GM23338 (cell line): ENCODE data around the gene MACROD1. TPM values are rescaled to one million over a fixed set of nuclear protein-coding genes. Genes with fewer than 3 reads are reported as not detected.
A peak's percentile ranks its signal among the peaks of the same experiment; 100 is the strongest.

Source experiments
- ATAC-seq: fragments of 200-7000 bp; cut with Tn5 transposase; 3 replicates; pipeline ENCODE4 v1.9.1; 2020
- DNase-seq: peaks from one replicate; pipeline ENCODE4 v3.0.0-alpha.2; 2015; ENCODE audit warnings: low spot score
- H2AFZ ChIP-seq: fragments of 200-600 bp; sonication (generic); 2 replicates; pipeline ENCODE4 v1.8.0; 2016; ENCODE audit warnings: antibody characterized with exemption, mild to moderate bottlenecking, moderate library complexity
- H3F3A ChIP-seq: fragments of 200-600 bp; sonication (generic); replicated peaks from 2 replicates; pipeline ENCODE4 v1.8.0; 2017; ENCODE audit warnings: antibody characterized with exemption, mixed run types, low read depth
- H3K27ac ChIP-seq: fragments of 200-600 bp; sonication (generic); 2 replicates; pipeline ENCODE4 v1.6.1; 2016; ENCODE audit warnings: low read depth
- H3K27me3 ChIP-seq: fragments of 200-600 bp; sonication (generic); 2 replicates; pipeline ENCODE4 v1.8.0; 2016; ENCODE audit warnings: mild to moderate bottlenecking, mixed run types, moderate library complexity; ENCODE audit not compliant: insufficient read depth
- H3K36me3 ChIP-seq: fragments of 200-600 bp; sonication (generic); 2 replicates; pipeline ENCODE4 v1.8.0; 2016; ENCODE audit warnings: mild to moderate bottlenecking; ENCODE audit not compliant: insufficient read depth
- H3K4me1 ChIP-seq: fragments of 200-600 bp; sonication (generic); 2 replicates; pipeline ENCODE4 v1.8.0; 2016; ENCODE audit warnings: mild to moderate bottlenecking, moderate library complexity; ENCODE audit not compliant: insufficient read depth
- H3K4me2 ChIP-seq: fragments of 200-600 bp; sonication (generic); 2 replicates; pipeline ENCODE4 v1.7.1; 2017; ENCODE audit warnings: mixed run types
- H3K4me3 ChIP-seq: fragments of 200-600 bp; sonication (generic); 2 replicates; pipeline ENCODE4 v1.6.1; 2016; ENCODE audit warnings: mixed run types
- H3K79me2 ChIP-seq: fragments of 200-600 bp; sonication (generic); replicated peaks from 2 replicates; pipeline ENCODE4 v1.8.0; 2017; ENCODE audit warnings: mild to moderate bottlenecking; ENCODE audit not compliant: insufficient read depth
- H3K9me2 ChIP-seq: fragments of 200-600 bp; sonication (generic); 2 replicates; pipeline ENCODE4 v1.8.0; 2017; ENCODE audit not compliant: insufficient read depth
- H4K20me1 ChIP-seq: fragments of 200-600 bp; sonication (generic); replicated peaks from 2 replicates; pipeline ENCODE4 v1.8.0; 2017; ENCODE audit warnings: mild to moderate bottlenecking; ENCODE audit not compliant: insufficient read depth
- H3K27ac Mint-ChIP-seq: 2 replicates; pipeline ENCODE4 v1.8.0; 2020; ENCODE audit warnings: inconsistent platforms, mild to moderate bottlenecking, moderate library complexity, mixed read lengths
- H3K27me3 Mint-ChIP-seq: 3 replicates; pipeline ENCODE4 v1.8.0; 2022; ENCODE audit warnings: low read depth, mild to moderate bottlenecking, moderate library complexity, mixed read lengths, inconsistent platforms; ENCODE audit not compliant: insufficient read depth, poor library complexity
- H3K36me3 Mint-ChIP-seq: 3 replicates; pipeline ENCODE4 v1.8.0; 2021; ENCODE audit warnings: low read depth, mild to moderate bottlenecking, inconsistent platforms, moderate library complexity, mixed read lengths
- H3K4me1 Mint-ChIP-seq: 3 replicates; pipeline ENCODE4 v1.8.0; 2020; ENCODE audit warnings: mild to moderate bottlenecking, inconsistent platforms, mixed read lengths
- H3K4me3 Mint-ChIP-seq: 3 replicates; pipeline ENCODE4 v1.8.0; 2021; ENCODE audit warnings: moderate library complexity, mild to moderate bottlenecking, inconsistent platforms, mixed read lengths
- H3K9me3 Mint-ChIP-seq: 3 replicates; pipeline ENCODE4 v1.8.0; 2020; ENCODE audit warnings: moderate library complexity, mild to moderate bottlenecking, inconsistent platforms, mixed read lengths
- CREB1 ChIP-seq: fragments of 250-450 bp; sonication (Bioruptor Pico); IDR thresholded peaks from 2 replicates; pipeline ENCODE4 v1.5.0; 2020; ENCODE audit warnings: low read depth, mild to moderate bottlenecking, moderate library complexity
- EZH2 ChIP-seq: fragments of 200-600 bp; sonication (generic); IDR thresholded peaks from one replicate; pipeline ENCODE4 v1.8.0; 2017; ENCODE audit warnings: antibody characterized with exemption, mild to moderate bottlenecking, low read depth; ENCODE audit not compliant: unreplicated experiment
- EZH2phosphoT487 ChIP-seq: fragments of 200-600 bp; sonication (generic); IDR thresholded peaks from one replicate; pipeline ENCODE4 v1.8.1; 2018; ENCODE audit warnings: antibody characterized with exemption; ENCODE audit not compliant: unreplicated experiment
- JUNB ChIP-seq: IDR thresholded peaks from one replicate; pipeline ENCODE4 v1.6.1; 2016; ENCODE audit warnings: antibody characterized with exemption; ENCODE audit not compliant: unreplicated experiment
- NANOG ChIP-seq: IDR thresholded peaks from 2 replicates; pipeline ENCODE4 v1.6.1; 2016; ENCODE audit warnings: antibody characterized with exemption, borderline replicate concordance
- POLR2AphosphoS5 ChIP-seq: IDR thresholded peaks from 2 replicates; pipeline ENCODE4 v1.6.1; 2016; ENCODE audit warnings: antibody characterized with exemption, low read depth
- STAT1 ChIP-seq: IDR thresholded peaks from one replicate; pipeline ENCODE4 v1.6.1; 2016; ENCODE audit warnings: antibody characterized with exemption; ENCODE audit not compliant: unreplicated experiment
- ZNF114 ChIP-seq: fragments of 250-450 bp; sonication (Bioruptor Pico); IDR thresholded peaks from 2 replicates; pipeline ENCODE4 v1.5.0; 2020; ENCODE audit warnings: mild to moderate bottlenecking, moderate library complexity
- ZNF331 ChIP-seq: fragments of 250-450 bp; sonication (Bioruptor Pico); IDR thresholded peaks from 2 replicates; pipeline ENCODE4 v1.5.0; 2020; ENCODE audit warnings: low read depth, mild to moderate bottlenecking, moderate library complexity
- polyA plus RNA-seq: library from polyadenylated mRNA; unstranded; fragments of >200 nt; fragmentation: Nextera tagmentation; extraction: Ambion mirVana; gene quantifications from 2 replicates; pipeline ENCODE4 v1.2.1, GENCODE V29; 2016
- total RNA-seq: library from RNA; depleted of rRNA; stranded (reverse); fragments of >200 nt; shearing (Covaris generic); gene quantifications from 2 replicates; pipeline ENCODE4 v1.2.3, GENCODE V29; 2014
- TF ChIP-seq, protein P1 (sequence below): IDR thresholded peaks from 2 replicates; pipeline ENCODE4 v1.6.1; 2016; ENCODE audit warnings: antibody characterized with exemption
- TF ChIP-seq, protein P2 (sequence below), 2 experiments: fragments of 200-600 bp in 1 of 2; sonication (generic) in 1 of 2; conservative IDR thresholded peaks; 2 replicates each; pipeline versions ENCODE4 v1.5.1 to v1.6.1; 2016 to 2017; ENCODE audit warnings: antibody characterized with exemption in 2 of 2, low read depth in 2 of 2, mild to moderate bottlenecking in 2 of 2, moderate library complexity in 1 of 2
- TF ChIP-seq, protein P3 (sequence below): fragments of 250-450 bp; sonication (Bioruptor Pico); IDR thresholded peaks from 2 replicates; pipeline ENCODE4 v1.5.0; 2020; ENCODE audit warnings: mild to moderate bottlenecking, moderate library complexity
- TF ChIP-seq, protein P4 (sequence below): IDR thresholded peaks from one replicate; pipeline ENCODE4 v1.6.1; 2018; ENCODE audit warnings: antibody characterized with exemption; ENCODE audit not compliant: unreplicated experiment

The MACROD1 gene
- total and polyA plus RNA-seq, 2 experiments from 2014 or later = 33.0 to 51.6 TPM

DNA sequence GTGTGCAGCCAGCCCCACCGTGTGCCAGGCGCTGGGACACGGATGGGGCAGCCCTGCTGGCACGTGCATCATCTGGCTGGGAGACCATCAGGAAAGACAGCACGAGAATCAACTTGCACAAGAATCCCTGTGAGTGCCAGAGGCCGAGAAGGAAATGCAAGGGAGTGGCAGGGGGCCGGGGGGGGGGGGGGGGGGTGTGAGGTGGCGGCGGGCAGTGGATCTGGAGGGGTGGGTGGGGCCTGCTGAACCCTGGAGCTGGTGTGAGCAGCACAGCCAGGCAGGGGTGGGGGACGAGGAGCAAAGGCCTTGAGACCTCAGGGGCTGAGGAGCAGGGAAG, 144.2 kb downstream of the MACROD1 start:
- H3K4me3 Mint-ChIP-seq = peak overlapping the region; percentile 42; the same call in 1 of the 3 replicates
- Histone ChIP-seq H2AFZ (no peak overlapping the region), H3K4me3 (0 out of 2 replicates have a peak overlapping the region, but pooled peaks have one; percentile 36), H3K36me3 (no peaks in the 10 kb centered on the region), H3K27me3 (peaks cover 21% of the 10 kb centered on the region), H3K79me2 (no peaks in the 10 kb centered on the region), H3K9me2 (no peaks in the 10 kb centered on the region), H3F3A (peaks cover 25% of the 10 kb centered on the region), H3K4me2 (peak overlapping the region; percentile 75), H3K27ac (no peak overlapping the region), H3K4me1 (peaks cover 54% of the 10 kb centered on the region), H4K20me1 (no peaks in the 10 kb centered on the region)
- peaks cover 46% of the 10 kb centered on the region for H3K27me3 Mint-ChIP-seq
- H3K9me3 Mint-ChIP-seq = no peaks in the 10 kb centered on the region
- no peak overlapping the region for H3K27ac Mint-ChIP-seq
- ATAC-seq (peak; percentile 8), DNase-seq (peak; percentile 60)
- peaks cover 54% of the 10 kb centered on the region for H3K4me1 Mint-ChIP-seq
- H3K36me3 Mint-ChIP-seq = peaks cover 3% of the 10 kb centered on the region; the same call in 1 of the 3 replicates
- TF ChIP-seq, protein P1, sequence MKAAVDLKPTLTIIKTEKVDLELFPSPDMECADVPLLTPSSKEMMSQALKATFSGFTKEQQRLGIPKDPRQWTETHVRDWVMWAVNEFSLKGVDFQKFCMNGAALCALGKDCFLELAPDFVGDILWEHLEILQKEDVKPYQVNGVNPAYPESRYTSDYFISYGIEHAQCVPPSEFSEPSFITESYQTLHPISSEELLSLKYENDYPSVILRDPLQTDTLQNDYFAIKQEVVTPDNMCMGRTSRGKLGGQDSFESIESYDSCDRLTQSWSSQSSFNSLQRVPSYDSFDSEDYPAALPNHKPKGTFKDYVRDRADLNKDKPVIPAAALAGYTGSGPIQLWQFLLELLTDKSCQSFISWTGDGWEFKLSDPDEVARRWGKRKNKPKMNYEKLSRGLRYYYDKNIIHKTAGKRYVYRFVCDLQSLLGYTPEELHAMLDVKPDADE = no peak
- TF ChIP-seq NANOG = no peak
- no peak for TF ChIP-seq EZH2
- TF ChIP-seq POLR2AphosphoS5 = no peak
- TF ChIP-seq EZH2phosphoT487 = no peak
- TF ChIP-seq, protein P2, sequence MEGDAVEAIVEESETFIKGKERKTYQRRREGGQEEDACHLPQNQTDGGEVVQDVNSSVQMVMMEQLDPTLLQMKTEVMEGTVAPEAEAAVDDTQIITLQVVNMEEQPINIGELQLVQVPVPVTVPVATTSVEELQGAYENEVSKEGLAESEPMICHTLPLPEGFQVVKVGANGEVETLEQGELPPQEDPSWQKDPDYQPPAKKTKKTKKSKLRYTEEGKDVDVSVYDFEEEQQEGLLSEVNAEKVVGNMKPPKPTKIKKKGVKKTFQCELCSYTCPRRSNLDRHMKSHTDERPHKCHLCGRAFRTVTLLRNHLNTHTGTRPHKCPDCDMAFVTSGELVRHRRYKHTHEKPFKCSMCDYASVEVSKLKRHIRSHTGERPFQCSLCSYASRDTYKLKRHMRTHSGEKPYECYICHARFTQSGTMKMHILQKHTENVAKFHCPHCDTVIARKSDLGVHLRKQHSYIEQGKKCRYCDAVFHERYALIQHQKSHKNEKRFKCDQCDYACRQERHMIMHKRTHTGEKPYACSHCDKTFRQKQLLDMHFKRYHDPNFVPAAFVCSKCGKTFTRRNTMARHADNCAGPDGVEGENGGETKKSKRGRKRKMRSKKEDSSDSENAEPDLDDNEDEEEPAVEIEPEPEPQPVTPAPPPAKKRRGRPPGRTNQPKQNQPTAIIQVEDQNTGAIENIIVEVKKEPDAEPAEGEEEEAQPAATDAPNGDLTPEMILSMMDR (conservative IDR thresholded peaks at IDR 0.05; ENCODE audit: low read depth in 2 of 2) = no peak
- TF ChIP-seq CREB1 (CRISPR knock-in tag) = no peak
- TF ChIP-seq, protein P3, sequence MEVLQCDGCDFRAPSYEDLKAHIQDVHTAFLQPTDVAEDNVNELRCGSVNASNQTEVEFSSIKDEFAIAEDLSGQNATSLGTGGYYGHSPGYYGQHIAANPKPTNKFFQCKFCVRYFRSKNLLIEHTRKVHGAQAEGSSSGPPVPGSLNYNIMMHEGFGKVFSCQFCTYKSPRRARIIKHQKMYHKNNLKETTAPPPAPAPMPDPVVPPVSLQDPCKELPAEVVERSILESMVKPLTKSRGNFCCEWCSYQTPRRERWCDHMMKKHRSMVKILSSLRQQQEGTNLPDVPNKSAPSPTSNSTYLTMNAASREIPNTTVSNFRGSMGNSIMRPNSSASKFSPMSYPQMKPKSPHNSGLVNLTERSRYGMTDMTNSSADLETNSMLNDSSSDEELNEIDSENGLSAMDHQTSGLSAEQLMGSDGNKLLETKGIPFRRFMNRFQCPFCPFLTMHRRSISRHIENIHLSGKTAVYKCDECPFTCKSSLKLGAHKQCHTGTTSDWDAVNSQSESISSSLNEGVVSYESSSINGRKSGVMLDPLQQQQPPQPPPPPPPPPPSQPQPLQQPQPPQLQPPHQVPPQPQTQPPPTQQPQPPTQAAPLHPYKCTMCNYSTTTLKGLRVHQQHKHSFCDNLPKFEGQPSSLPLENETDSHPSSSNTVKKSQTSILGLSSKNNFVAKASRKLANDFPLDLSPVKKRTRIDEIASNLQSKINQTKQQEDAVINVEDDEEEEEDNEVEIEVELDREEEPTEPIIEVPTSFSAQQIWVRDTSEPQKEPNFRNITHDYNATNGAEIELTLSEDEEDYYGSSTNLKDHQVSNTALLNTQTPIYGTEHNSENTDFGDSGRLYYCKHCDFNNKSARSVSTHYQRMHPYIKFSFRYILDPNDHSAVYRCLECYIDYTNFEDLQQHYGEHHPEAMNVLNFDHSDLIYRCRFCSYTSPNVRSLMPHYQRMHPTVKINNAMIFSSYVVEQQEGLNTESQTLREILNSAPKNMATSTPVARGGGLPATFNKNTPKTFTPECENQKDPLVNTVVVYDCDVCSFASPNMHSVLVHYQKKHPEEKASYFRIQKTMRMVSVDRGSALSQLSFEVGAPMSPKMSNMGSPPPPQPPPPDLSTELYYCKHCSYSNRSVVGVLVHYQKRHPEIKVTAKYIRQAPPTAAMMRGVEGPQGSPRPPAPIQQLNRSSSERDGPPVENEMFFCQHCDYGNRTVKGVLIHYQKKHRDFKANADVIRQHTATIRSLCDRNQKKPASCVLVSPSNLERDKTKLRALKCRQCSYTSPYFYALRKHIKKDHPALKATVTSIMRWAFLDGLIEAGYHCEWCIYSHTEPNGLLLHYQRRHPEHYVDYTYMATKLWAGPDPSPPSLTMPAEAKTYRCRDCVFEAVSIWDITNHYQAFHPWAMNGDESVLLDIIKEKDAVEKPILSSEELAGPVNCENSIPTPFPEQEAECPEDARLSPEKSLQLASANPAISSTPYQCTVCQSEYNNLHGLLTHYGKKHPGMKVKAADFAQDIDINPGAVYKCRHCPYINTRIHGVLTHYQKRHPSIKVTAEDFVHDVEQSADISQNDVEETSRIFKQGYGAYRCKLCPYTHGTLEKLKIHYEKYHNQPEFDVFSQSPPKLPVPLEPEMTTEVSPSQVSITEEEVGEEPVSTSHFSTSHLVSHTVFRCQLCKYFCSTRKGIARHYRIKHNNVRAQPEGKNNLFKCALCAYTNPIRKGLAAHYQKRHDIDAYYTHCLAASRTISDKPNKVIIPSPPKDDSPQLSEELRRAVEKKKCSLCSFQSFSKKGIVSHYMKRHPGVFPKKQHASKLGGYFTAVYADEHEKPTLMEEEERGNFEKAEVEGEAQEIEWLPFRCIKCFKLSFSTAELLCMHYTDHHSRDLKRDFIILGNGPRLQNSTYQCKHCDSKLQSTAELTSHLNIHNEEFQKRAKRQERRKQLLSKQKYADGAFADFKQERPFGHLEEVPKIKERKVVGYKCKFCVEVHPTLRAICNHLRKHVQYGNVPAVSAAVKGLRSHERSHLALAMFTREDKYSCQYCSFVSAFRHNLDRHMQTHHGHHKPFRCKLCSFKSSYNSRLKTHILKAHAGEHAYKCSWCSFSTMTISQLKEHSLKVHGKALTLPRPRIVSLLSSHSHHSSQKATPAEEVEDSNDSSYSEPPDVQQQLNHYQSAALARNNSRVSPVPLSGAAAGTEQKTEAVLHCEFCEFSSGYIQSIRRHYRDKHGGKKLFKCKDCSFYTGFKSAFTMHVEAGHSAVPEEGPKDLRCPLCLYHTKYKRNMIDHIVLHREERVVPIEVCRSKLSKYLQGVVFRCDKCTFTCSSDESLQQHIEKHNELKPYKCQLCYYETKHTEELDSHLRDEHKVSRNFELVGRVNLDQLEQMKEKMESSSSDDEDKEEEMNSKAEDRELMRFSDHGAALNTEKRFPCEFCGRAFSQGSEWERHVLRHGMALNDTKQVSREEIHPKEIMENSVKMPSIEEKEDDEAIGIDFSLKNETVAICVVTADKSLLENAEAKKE = no peak
- TF ChIP-seq ZNF114 = no peak
- TF ChIP-seq ZNF331 = no peak
- TF ChIP-seq, protein P4, sequence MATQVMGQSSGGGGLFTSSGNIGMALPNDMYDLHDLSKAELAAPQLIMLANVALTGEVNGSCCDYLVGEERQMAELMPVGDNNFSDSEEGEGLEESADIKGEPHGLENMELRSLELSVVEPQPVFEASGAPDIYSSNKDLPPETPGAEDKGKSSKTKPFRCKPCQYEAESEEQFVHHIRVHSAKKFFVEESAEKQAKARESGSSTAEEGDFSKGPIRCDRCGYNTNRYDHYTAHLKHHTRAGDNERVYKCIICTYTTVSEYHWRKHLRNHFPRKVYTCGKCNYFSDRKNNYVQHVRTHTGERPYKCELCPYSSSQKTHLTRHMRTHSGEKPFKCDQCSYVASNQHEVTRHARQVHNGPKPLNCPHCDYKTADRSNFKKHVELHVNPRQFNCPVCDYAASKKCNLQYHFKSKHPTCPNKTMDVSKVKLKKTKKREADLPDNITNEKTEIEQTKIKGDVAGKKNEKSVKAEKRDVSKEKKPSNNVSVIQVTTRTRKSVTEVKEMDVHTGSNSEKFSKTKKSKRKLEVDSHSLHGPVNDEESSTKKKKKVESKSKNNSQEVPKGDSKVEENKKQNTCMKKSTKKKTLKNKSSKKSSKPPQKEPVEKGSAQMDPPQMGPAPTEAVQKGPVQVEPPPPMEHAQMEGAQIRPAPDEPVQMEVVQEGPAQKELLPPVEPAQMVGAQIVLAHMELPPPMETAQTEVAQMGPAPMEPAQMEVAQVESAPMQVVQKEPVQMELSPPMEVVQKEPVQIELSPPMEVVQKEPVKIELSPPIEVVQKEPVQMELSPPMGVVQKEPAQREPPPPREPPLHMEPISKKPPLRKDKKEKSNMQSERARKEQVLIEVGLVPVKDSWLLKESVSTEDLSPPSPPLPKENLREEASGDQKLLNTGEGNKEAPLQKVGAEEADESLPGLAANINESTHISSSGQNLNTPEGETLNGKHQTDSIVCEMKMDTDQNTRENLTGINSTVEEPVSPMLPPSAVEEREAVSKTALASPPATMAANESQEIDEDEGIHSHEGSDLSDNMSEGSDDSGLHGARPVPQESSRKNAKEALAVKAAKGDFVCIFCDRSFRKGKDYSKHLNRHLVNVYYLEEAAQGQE = no peak
- TF ChIP-seq JUNB = no peak
- TF ChIP-seq STAT1 = no peak
